ENCODE data around the gene HMOX1.
"Not testable (repeated sequence)": the region's sequence is repeated elsewhere in the genome, so short reads cannot be mapped to it uniquely, and the experiment has no call there.

The HMOX1 gene

DNA sequence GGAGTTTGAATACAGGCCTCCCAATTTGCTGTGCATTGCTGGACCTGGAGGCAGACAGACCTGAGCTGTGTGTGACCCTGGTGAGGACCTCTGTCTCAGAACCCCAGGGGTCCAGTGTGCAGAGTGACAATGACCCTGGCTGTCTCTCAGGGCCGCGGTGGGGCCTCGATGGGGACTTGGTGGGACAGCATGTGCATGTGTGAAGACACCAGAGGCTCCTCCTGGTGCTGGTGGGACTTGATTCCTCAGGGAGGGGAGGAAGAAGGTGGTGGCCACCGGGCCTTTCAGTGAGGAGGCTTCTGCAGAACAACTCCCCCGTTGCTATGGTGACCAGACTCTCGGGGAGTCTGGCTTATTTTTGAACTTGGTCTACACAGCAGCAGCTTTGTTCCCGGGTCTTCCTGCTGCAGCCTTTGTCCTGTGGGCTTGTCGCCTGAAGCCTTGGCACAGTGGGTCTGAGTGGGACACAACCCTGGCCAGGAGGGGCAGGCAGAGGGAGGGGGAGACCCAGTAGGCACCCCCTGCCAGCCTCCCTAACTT, 54.4 kb downstream of the HMOX1 start:
- DNase-seq (ENCODE audit: low spot score): no peak

DNA sequence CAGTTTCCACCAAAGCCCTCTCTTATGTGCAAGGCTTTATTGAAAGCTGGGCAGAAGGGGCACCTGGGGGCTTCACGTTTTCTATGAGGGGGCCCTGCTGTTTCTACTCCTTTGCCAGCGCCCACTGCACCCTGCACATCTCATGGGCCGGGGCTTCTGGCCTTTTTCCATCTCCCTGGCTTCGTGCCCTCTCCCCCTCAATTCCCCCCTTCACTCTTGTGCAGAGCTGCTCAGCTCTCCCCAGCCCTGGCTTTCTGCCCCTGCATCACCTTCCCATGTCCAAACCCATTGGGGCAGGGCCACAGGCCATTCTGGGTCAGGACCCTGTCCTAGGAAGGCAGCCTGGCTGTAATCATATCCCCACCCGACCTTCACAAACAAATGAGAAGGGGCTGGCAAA, 55.5 kb downstream of the HMOX1 start:
- DNase-seq (ENCODE audit: low spot score): no peak

DNA sequence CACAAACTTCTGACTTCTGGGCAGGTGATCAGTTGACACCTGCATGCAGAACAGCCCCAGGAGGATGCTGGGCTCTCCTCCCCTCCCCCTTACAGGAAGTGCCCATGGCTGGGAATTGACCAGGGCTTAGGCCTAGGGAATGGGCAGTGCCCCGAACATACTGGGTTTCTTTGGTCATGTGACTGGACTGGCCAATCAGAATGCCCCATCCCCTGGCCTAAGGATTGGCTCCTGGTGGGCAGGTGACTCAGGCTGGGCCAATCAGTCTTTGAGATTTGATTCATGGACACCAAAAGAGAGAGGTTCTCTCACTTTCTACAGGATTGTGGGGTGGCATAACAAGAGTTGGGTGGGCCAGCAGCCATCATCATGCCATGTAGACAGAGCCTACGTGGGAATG, 56.2 kb downstream of the HMOX1 start:
- DNase-seq (ENCODE audit: low spot score): no peak

GRCh38 chr22:35438673-35439364, 57.9 kb downstream of the HMOX1 start:
- not testable (repeated sequence) for DNase-seq (ENCODE audit: low spot score)

GRCh38 chr22:35439365-35439717, 58.4 kb downstream of the HMOX1 start:
- DNase-seq (ENCODE audit: low spot score): no peak

DNA sequence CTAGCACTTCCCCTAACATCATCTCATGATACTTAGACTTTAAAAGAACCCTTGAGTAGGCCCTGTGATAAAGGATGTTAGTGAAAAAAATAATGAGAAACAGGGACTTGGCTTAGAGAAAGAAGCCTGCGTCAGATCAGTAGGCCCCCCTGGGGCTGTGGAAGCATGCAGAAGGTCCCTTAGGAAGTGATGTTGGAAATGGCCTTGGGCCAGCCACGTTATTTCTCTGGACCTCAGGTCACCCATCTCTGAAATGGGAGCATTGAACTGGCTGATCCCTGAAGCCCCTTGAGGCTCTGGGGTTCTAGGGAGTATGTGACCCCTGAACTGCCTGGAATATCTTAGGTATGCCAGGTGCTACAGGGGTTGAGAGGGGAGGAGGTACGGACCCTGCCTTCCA, 59.2 kb downstream of the HMOX1 start:
- DNase-seq (ENCODE audit: low spot score): no peak

DNA sequence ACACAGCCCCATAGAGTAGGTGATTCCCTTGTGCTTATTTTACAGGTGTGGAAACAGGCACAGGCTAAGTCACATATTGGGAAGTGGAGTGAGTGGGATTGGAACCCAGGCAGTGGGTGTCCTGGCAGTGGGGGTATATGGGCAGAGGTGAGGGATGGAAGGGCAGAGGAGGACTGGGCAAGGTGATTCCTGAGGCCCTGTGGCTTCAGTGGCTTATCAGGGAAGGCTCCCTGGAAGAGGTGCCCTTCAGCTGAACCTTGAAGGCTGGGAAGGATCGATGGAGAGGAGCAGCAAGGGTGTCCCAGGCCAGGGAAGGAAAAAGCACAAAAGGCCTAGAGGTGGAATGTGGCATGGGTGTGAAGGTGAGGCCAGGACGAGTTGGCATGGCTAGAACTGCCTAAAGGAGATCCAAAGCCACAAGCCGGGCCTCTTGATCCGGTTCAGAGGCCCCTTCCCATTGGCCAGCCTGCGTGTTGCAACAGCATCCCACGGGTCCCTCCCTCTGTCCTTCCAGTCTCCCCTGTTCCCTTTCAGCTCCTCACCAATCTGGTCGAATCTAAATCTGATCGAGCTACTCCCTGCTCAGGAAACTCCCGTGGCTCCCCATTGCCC, 60.7 kb downstream of the HMOX1 start:
- DNase-seq (ENCODE audit: low spot score): no peak

GRCh38 chr22:35442471-35442870, 61.6 kb downstream of the HMOX1 start:
- DNase-seq (ENCODE audit: low spot score): no peak

GRCh38 chr22:35443338-35443737, 62.4 kb downstream of the HMOX1 start:
- DNase-seq (ENCODE audit: low spot score): no peak

Measured in LoVo (cell line).